Mucosa of stomach (tissue), 1 donor: Measurements from ENCODE around the gene CLDN22.

Source experiments
- H3K27me3 ChIP-seq: one replicate; pipeline ENCODE4 v1.7.0; 2013; ENCODE audit warnings: mild to moderate bottlenecking, low read length; ENCODE audit not compliant: control insufficient read depth, insufficient read depth
- H3K36me3 ChIP-seq: one replicate; pipeline ENCODE4 v1.7.0; 2013; ENCODE audit warnings: low read length; ENCODE audit not compliant: control insufficient read depth, insufficient read depth
- H3K4me1 ChIP-seq: one replicate; pipeline ENCODE4 v1.7.0; 2013; ENCODE audit warnings: mild to moderate bottlenecking, low read length; ENCODE audit not compliant: control insufficient read depth, insufficient read depth
- H3K4me3 ChIP-seq: one replicate; pipeline ENCODE4 v1.7.0; 2013; ENCODE audit warnings: low read length
- H3K9ac ChIP-seq: one replicate; pipeline ENCODE4 v1.7.0; 2013; ENCODE audit warnings: mild to moderate bottlenecking, low read length, moderate library complexity
- H3K9me3 ChIP-seq: one replicate; pipeline ENCODE4 v1.7.0; 2013; ENCODE audit warnings: mild to moderate bottlenecking, low read length, moderate library complexity; ENCODE audit not compliant: control insufficient read depth
- donor health status: Pancreatic carcinoma.

CLDN22 gene

GRCh38 chr4:183342541-183343533 lies 22.8 kb upstream of the CLDN22 start:
- peaks cover 15% of the 10 kb centered on the region for H3K27me3 ChIP-seq
- no peaks in the 10 kb centered on the region for H3K9me3 ChIP-seq
- H3K4me3 ChIP-seq = no peak overlapping the region
- no peaks in the 10 kb centered on the region for H3K36me3 ChIP-seq
- H3K9ac ChIP-seq = peak overlapping the region; percentile 34
- peaks cover 17% of the 10 kb centered on the region for H3K4me1 ChIP-seq

GRCh38 chr4:183337833-183338232 lies 17.8 kb upstream of the CLDN22 start:
- peaks cover 8% of the 10 kb centered on the region for H3K27me3 ChIP-seq
- no peak overlapping the region for H3K4me3 ChIP-seq
- H3K36me3 ChIP-seq = no peaks in the 10 kb centered on the region
- peaks cover 30% of the 10 kb centered on the region for H3K4me1 ChIP-seq
- H3K9me3 ChIP-seq = no peaks in the 10 kb centered on the region
- H3K9ac ChIP-seq = no peak overlapping the region

- Histone ChIP-seq H3K9me3 (no peaks in the 10 kb centered on the region), H3K9ac (no peak overlapping the region), H3K27me3 (peaks cover 3% of the 10 kb centered on the region), H3K4me3 (no peak overlapping the region), H3K4me1 (peaks cover 25% of the 10 kb centered on the region), H3K36me3 (no peaks in the 10 kb centered on the region)
Measured at GRCh38 chr4:183337349-183337748, 17.3 kb upstream of the CLDN22 start.

- Histone ChIP-seq H3K9me3 (no peaks in the 10 kb centered on the region), H3K27me3 (peaks cover 2% of the 10 kb centered on the region), H3K4me3 (no peak overlapping the region), H3K9ac (no peak overlapping the region), H3K4me1 (peaks cover 22% of the 10 kb centered on the region), H3K36me3 (no peaks in the 10 kb centered on the region)
Measured at GRCh38 chr4:183335369-183335940, 15.4 kb upstream of the CLDN22 start.

- Histone ChIP-seq H3K36me3 (no peaks in the 10 kb centered on the region), H3K9ac (no peak overlapping the region), H3K4me1 (peaks cover 28% of the 10 kb centered on the region), H3K9me3 (no peaks in the 10 kb centered on the region), H3K27me3 (peaks cover 3% of the 10 kb centered on the region), H3K4me3 (no peak overlapping the region)
Measured at GRCh38 chr4:183333983-183334382, 13.9 kb upstream of the CLDN22 start.

GRCh38 chr4:183333202-183333601 lies 13.1 kb upstream of the CLDN22 start:
- no peak overlapping the region for H3K9ac ChIP-seq
- no peaks in the 10 kb centered on the region for H3K9me3 ChIP-seq
- no peaks in the 10 kb centered on the region for H3K36me3 ChIP-seq
- no peak overlapping the region for H3K4me3 ChIP-seq
- peaks cover 31% of the 10 kb centered on the region for H3K4me1 ChIP-seq
- peaks cover 3% of the 10 kb centered on the region for H3K27me3 ChIP-seq

GRCh38 chr4:183332447-183332846 lies 12.4 kb upstream of the CLDN22 start:
- H3K4me1 ChIP-seq = peaks cover 23% of the 10 kb centered on the region
- no peak overlapping the region for H3K9ac ChIP-seq

GRCh38 chr4:183330841-183331240 lies 10.8 kb upstream of the CLDN22 start:
- H3K27me3 ChIP-seq = peaks cover 3% of the 10 kb centered on the region
- peaks cover 23% of the 10 kb centered on the region for H3K4me1 ChIP-seq
- no peak overlapping the region for H3K9ac ChIP-seq
- H3K9me3 ChIP-seq = no peaks in the 10 kb centered on the region
- H3K36me3 ChIP-seq = no peaks in the 10 kb centered on the region
- H3K4me3 ChIP-seq = no peak overlapping the region

More at GRCh38 chr4:183332447-183332846, 12.4 kb upstream of the CLDN22 start:
- no peaks in the 10 kb centered on the region for H3K36me3 ChIP-seq
- H3K4me3 ChIP-seq = no peak overlapping the region
- no peaks in the 10 kb centered on the region for H3K9me3 ChIP-seq
- H3K27me3 ChIP-seq = peaks cover 3% of the 10 kb centered on the region

- Histone ChIP-seq H3K4me1 (peaks cover 18% of the 10 kb centered on the region), H3K36me3 (no peaks in the 10 kb centered on the region), H3K9me3 (no peaks in the 10 kb centered on the region), H3K27me3 (peaks cover 3% of the 10 kb centered on the region), H3K4me3 (no peak overlapping the region), H3K9ac (no peak overlapping the region)
Measured at GRCh38 chr4:183329954-183330742, 10.1 kb upstream of the CLDN22 start.

GRCh38 chr4:183329244-183329643 lies 9.2 kb upstream of the CLDN22 start:
- H3K9me3 ChIP-seq = no peaks in the 10 kb centered on the region
- peaks cover 3% of the 10 kb centered on the region for H3K27me3 ChIP-seq
- no peak overlapping the region for H3K9ac ChIP-seq
- peaks cover 16% of the 10 kb centered on the region for H3K4me1 ChIP-seq
- H3K4me3 ChIP-seq = no peak overlapping the region
- H3K36me3 ChIP-seq = no peaks in the 10 kb centered on the region

GRCh38 chr4:183328832-183329231 lies 8.8 kb upstream of the CLDN22 start:
- Histone ChIP-seq H3K36me3 (no peaks in the 10 kb centered on the region), H3K9me3 (no peaks in the 10 kb centered on the region)

GRCh38 chr4:183327827-183328226 lies 7.8 kb upstream of the CLDN22 start:
- Histone ChIP-seq H3K27me3 (peaks cover 3% of the 10 kb centered on the region), H3K4me3 (no peak overlapping the region), H3K9me3 (no peaks in the 10 kb centered on the region), H3K4me1 (peaks cover 10% of the 10 kb centered on the region), H3K36me3 (no peaks in the 10 kb centered on the region), H3K9ac (no peak overlapping the region)

More at GRCh38 chr4:183328832-183329231, 8.8 kb upstream of the CLDN22 start:
- no peak overlapping the region for H3K4me3 ChIP-seq
- H3K4me1 ChIP-seq = peaks cover 12% of the 10 kb centered on the region
- H3K9ac ChIP-seq = no peak overlapping the region
- peaks cover 3% of the 10 kb centered on the region for H3K27me3 ChIP-seq
